MCF 10A (cell line): ENCODE data around the gene PFN3. TPM values are rescaled to one million over a fixed set of nuclear protein-coding genes. Genes with fewer than 3 reads are reported as not detected.

Experiments used
- BruUV-seq: library from RNA; stranded (reverse); fragments of 400-500 nt; replicated peaks from 2 replicates; lab custom pipeline; 2021; lab: Mats Ljungman, UMichigan
- CTCF ChIA-PET: fragments of 300-600 bp; sonication (Branson Sonifier 250); formaldehyde crosslinking; extraction: SDS; loops from one replicate; lab custom pipeline; 2021; ENCODE audit warnings: antibody characterized with exemption, inconsistent platforms; lab: Yijun Ruan, JAX
- POLR2A ChIA-PET: fragments of 300-600, 350-650 bp; sonication (Branson Sonifier 250); formaldehyde crosslinking; extraction: SDS; loops from one replicate; lab custom pipeline; 2020; ENCODE audit warnings: antibody characterized with exemption, inconsistent platforms; lab: Yijun Ruan, JAX
- DNase-seq: peaks from one replicate; pipeline ENCODE4 v3.0.0-alpha.2; 2018; ENCODE audit not compliant: unreplicated experiment
- H3K27ac Mint-ChIP-seq: one replicate; pipeline ENCODE4 v1.8.0; 2022; ENCODE audit warnings: mild to moderate bottlenecking, low read depth, mixed read lengths; ENCODE audit not compliant: unreplicated experiment
- H3K27me3 Mint-ChIP-seq: one replicate; pipeline ENCODE4 v1.8.0; 2022; ENCODE audit warnings: mixed read lengths; ENCODE audit not compliant: insufficient read depth, unreplicated experiment
- H3K36me3 Mint-ChIP-seq: one replicate; pipeline ENCODE4 v1.8.0; 2022; ENCODE audit warnings: mild to moderate bottlenecking, moderate library complexity, mixed read lengths; ENCODE audit not compliant: insufficient read depth, unreplicated experiment
- H3K4me1 Mint-ChIP-seq: one replicate; pipeline ENCODE4 v1.8.0; 2022; ENCODE audit warnings: mixed read lengths; ENCODE audit not compliant: insufficient read depth, unreplicated experiment
- H3K4me3 Mint-ChIP-seq: one replicate; pipeline ENCODE4 v1.8.0; 2022; ENCODE audit warnings: mild to moderate bottlenecking, moderate library complexity, mixed read lengths; ENCODE audit not compliant: unreplicated experiment
- H3K9me3 Mint-ChIP-seq: one replicate; pipeline ENCODE4 v1.8.0; 2022; ENCODE audit warnings: mixed read lengths; ENCODE audit not compliant: unreplicated experiment
- CTCF ChIP-seq: fragments of 200-600 bp; IDR thresholded peaks from one replicate; pipeline ENCODE4 v1.8.0; 2022; ENCODE audit warnings: antibody characterized with exemption, mild to moderate bottlenecking; ENCODE audit not compliant: unreplicated experiment
- intact Hi-C: fragments of 100-400 bp; cut with micrococcal nuclease; formaldehyde crosslinking; loops from 2 replicates; pipeline ENCODE4 v1.14.1; 2022
- total RNA-seq: library from RNA; stranded (reverse); gene quantifications from 2 replicates; pipeline ENCODE4 v1.2.3, GENCODE V29; 2022

Gene PFN3
- total RNA-seq, 1 experiment from 2014 or later: not detected

GRCh38 chr5:177387405-177387804 lies 13.1 kb downstream of the PFN3 start:
- ChIA-PET POLR2A (interaction anchor here (1.3 to 5.7 kb wide), 4 partner anchors 16 to 62 kb away, joined by 5 to 137 read pairs (median 50); no protein-coding TSS in a partner anchor), CTCF (interaction anchor here (0.5 to 7.1 kb wide), 4 partner anchors 16 to 66 kb away, joined by 3 to 209 read pairs (median 63); partner anchors contain the start of gene PRR7)
- H3K4me3 Mint-ChIP-seq: no peak overlapping the region
- peaks cover 33% of the 10 kb centered on the region for H3K4me1 Mint-ChIP-seq
- BruUV-seq: no TSS peak
- no peak overlapping the region for H3K27ac Mint-ChIP-seq
- intact Hi-C loops: no loop called here
- no peaks in the 10 kb centered on the region for H3K36me3 Mint-ChIP-seq
- no peak for TF ChIP-seq CTCF
- H3K9me3 Mint-ChIP-seq: no peaks in the 10 kb centered on the region
- no peak for DNase-seq
- H3K27me3 Mint-ChIP-seq: peaks cover 18% of the 10 kb centered on the region

GRCh38 chr5:177386542-177386941 lies 13.9 kb downstream of the PFN3 start:
- intact Hi-C loops: no loop called here
- no peaks in the 10 kb centered on the region for H3K9me3 Mint-ChIP-seq
- ChIA-PET CTCF (interaction anchor here (0.5 to 7.1 kb wide), 8 partner anchors 12 to 786 kb away, joined by 3 to 107 read pairs (median 4); no protein-coding TSS in a partner anchor), POLR2A (interaction anchor here (1.3 to 5.7 kb wide), 2 partner anchors 16 to 17 kb away, joined by 5 to 137 read pairs; no protein-coding TSS in a partner anchor)
- no peak for DNase-seq
- H3K36me3 Mint-ChIP-seq: no peaks in the 10 kb centered on the region
- no peak overlapping the region for H3K27ac Mint-ChIP-seq
- H3K4me3 Mint-ChIP-seq: no peak overlapping the region
- no peak for TF ChIP-seq CTCF
- no TSS peak for BruUV-seq
- peaks cover 33% of the 10 kb centered on the region for H3K4me1 Mint-ChIP-seq
- peaks cover 18% of the 10 kb centered on the region for H3K27me3 Mint-ChIP-seq

GRCh38 chr5:177385720-177386119 lies 14.7 kb downstream of the PFN3 start:
- TF ChIP-seq CTCF: no peak
- peaks cover 18% of the 10 kb centered on the region for H3K27me3 Mint-ChIP-seq
- BruUV-seq: no TSS peak
- H3K9me3 Mint-ChIP-seq: no peaks in the 10 kb centered on the region
- no peak for DNase-seq
- H3K4me3 Mint-ChIP-seq: no peak overlapping the region
- ChIA-PET POLR2A (interaction anchor here (5.7 kb wide), 1 partner anchor 17 kb away, joined by 137 read pairs; no protein-coding TSS in a partner anchor), CTCF (interaction anchor here (1.0 to 2.4 kb wide), 6 partner anchors 14 to 274 kb away, joined by 3 to 19 read pairs (median 3); no protein-coding TSS in a partner anchor)
- intact Hi-C loops: no loop called here
- no peaks in the 10 kb centered on the region for H3K36me3 Mint-ChIP-seq
- no peak overlapping the region for H3K27ac Mint-ChIP-seq
- peaks cover 28% of the 10 kb centered on the region for H3K4me1 Mint-ChIP-seq

- Mint-ChIP-seq H3K9me3 (no peaks in the 10 kb centered on the region), H3K36me3 (no peaks in the 10 kb centered on the region), H3K27me3 (peaks cover 18% of the 10 kb centered on the region), H3K4me1 (peaks cover 25% of the 10 kb centered on the region), H3K4me3 (no peak within 1 kb of the TSS), H3K27ac (no peak within 1 kb of the TSS)
- no peak for TF ChIP-seq CTCF
- no TSS peak for BruUV-seq
- intact Hi-C loops: no loop called here
- DNase-seq: no peak
- ChIA-PET POLR2A (interaction anchor here (1.2 kb wide), 1 partner anchor 9 kb away, joined by 4 read pairs; no protein-coding TSS in a partner anchor), CTCF (interaction anchor here (0.5 to 1.9 kb wide), 9 partner anchors 12 to 217 kb away, joined by 3 to 6 read pairs (median 3); no protein-coding TSS in a partner anchor)
These were observed 16.3 kb downstream of the PFN3 start, which contains the start of gene SLC34A1 for GRCh38 chr5:177384134-177384533. TSS of gene SLC34A1 (plus strand) at chr5:177384434. CDS start at chr5:177385742, 1,308 bp downstream.
